HEK293T (cell line): ENCODE results near the gene ZNF792.

Source experiments
- CTCF ChIA-PET: fragments of 350-600 bp; formaldehyde crosslinking; extraction: SDS; loops from one replicate; lab custom pipeline; 2021; ENCODE audit warnings: antibody characterized with exemption, inconsistent platforms; lab: Yijun Ruan, JAX
- POLR2A ChIA-PET: fragments of 350-600 bp; formaldehyde crosslinking; extraction: SDS; loops from one replicate; lab custom pipeline; 2020; ENCODE audit warnings: antibody characterized with exemption, inconsistent platforms; lab: Yijun Ruan, JAX
- DNase-seq: peaks from one replicate; pipeline ENCODE4 v3.0.0; 2012; ENCODE audit warnings: mixed read lengths; ENCODE audit errors: extremely low spot score
- ARNT ChIP-seq: fragments of 450-650 bp; IDR thresholded peaks from 2 replicates; pipeline ENCODE4 v1.6.1; 2017; ENCODE audit warnings: mild to moderate bottlenecking
- BHLHE40 ChIP-seq: fragments of 450-650 bp; IDR thresholded peaks from 2 replicates; pipeline ENCODE4 v1.6.1; 2016; ENCODE audit warnings: mild to moderate bottlenecking, moderate library complexity, borderline replicate concordance
- CTBP1 ChIP-seq: fragments of 450-650 bp; IDR thresholded peaks from 2 replicates; pipeline ENCODE4 v1.6.1; 2016; ENCODE audit warnings: borderline replicate concordance
- ELF4 ChIP-seq: fragments of 450-650 bp; IDR thresholded peaks from 2 replicates; pipeline ENCODE4 v1.6.1; 2017; ENCODE audit warnings: antibody characterized with exemption
- FOXA1 ChIP-seq: fragments of 450-650 bp; IDR thresholded peaks from 2 replicates; pipeline ENCODE4 v1.6.1; 2016; ENCODE audit warnings: mild to moderate bottlenecking
- FOXK2 ChIP-seq: fragments of 450-650 bp; IDR thresholded peaks from 2 replicates; pipeline ENCODE4 v1.6.1; 2016; ENCODE audit warnings: mild to moderate bottlenecking
- FOXM1 ChIP-seq: fragments of 450-650 bp; IDR thresholded peaks from 2 replicates; pipeline ENCODE4 v1.6.1; 2017; ENCODE audit warnings: mild to moderate bottlenecking, borderline replicate concordance
- HDGF ChIP-seq: fragments of 450-650 bp; IDR thresholded peaks from 2 replicates; pipeline ENCODE4 v1.6.1; 2017; ENCODE audit warnings: antibody characterized with exemption, borderline replicate concordance
- L3MBTL2 ChIP-seq: fragments of 450-650 bp; conservative IDR thresholded peaks from 2 replicates; pipeline ENCODE4 v1.6.1; 2016; ENCODE audit warnings: mild to moderate bottlenecking
- LEF1 ChIP-seq: fragments of 450-650 bp; IDR thresholded peaks from 2 replicates; pipeline ENCODE4 v1.6.1; 2017; ENCODE audit warnings: mild to moderate bottlenecking, borderline replicate concordance
- NFRKB ChIP-seq: fragments of 450-650 bp; IDR thresholded peaks from 2 replicates; pipeline ENCODE4 v1.6.1; 2016; ENCODE audit warnings: mild to moderate bottlenecking, moderate library complexity
- SP1 ChIP-seq: fragments of 450-650 bp; IDR thresholded peaks from 2 replicates; pipeline ENCODE4 v1.6.1; 2017
- SUZ12 ChIP-seq: fragments of 450-650 bp; IDR thresholded peaks from 2 replicates; pipeline ENCODE4 v1.6.1; 2016; ENCODE audit warnings: mild to moderate bottlenecking
- TARDBP ChIP-seq: fragments of 450-650 bp; IDR thresholded peaks from 2 replicates; pipeline ENCODE4 v1.6.1; 2016
- ZNF384 ChIP-seq: fragments of 450-650 bp; IDR thresholded peaks from 2 replicates; pipeline ENCODE4 v1.6.1; 2016
- TF ChIP-seq, protein P1 (sequence below): fragments of 450-650 bp; IDR thresholded peaks from 2 replicates; pipeline ENCODE4 v1.6.1; 2016

ZNF792 gene

DNA sequence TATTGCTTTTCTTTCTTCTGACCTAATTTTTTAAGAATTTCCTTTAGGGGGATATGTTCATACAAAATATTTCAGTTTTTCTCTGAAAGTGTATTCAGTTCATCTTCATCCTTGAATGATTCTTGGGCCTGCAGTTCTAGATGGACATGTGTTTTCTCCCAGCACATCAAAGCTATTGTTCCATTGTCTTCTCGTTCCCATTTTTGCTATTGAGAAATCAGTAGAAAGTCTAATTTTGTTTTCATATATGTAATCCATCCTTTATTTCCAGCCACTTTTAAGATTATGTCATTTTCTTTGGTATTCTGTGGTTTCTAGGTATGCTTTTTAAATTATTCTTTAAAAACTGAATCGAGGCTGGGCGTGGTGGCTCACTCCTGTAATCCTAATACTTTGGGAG lies 20.3 kb upstream of the ZNF792 start:
- TF ChIP-seq SP1 = no peak
- TF ChIP-seq LEF1 = no peak
- no peak for TF ChIP-seq FOXK2
- TF ChIP-seq NFRKB = no peak
- TF ChIP-seq L3MBTL2 = no peak
- no peak for TF ChIP-seq HDGF
- TF ChIP-seq TARDBP = no peak
- no peak for TF ChIP-seq ELF4
- no peak for TF ChIP-seq ARNT
- TF ChIP-seq, protein P1, sequence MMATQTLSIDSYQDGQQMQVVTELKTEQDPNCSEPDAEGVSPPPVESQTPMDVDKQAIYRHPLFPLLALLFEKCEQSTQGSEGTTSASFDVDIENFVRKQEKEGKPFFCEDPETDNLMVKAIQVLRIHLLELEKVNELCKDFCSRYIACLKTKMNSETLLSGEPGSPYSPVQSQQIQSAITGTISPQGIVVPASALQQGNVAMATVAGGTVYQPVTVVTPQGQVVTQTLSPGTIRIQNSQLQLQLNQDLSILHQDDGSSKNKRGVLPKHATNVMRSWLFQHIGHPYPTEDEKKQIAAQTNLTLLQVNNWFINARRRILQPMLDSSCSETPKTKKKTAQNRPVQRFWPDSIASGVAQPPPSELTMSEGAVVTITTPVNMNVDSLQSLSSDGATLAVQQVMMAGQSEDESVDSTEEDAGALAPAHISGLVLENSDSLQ = no peak
- TF ChIP-seq FOXA1 = no peak
- TF ChIP-seq FOXM1 = no peak
- no peak for TF ChIP-seq ZNF384
- no peak for TF ChIP-seq SUZ12
- TF ChIP-seq CTBP1 = no peak
- TF ChIP-seq BHLHE40 = no peak
- ChIA-PET CTCF (no interaction called here), POLR2A (no interaction called here)
- DNase-seq = no peak

DNA sequence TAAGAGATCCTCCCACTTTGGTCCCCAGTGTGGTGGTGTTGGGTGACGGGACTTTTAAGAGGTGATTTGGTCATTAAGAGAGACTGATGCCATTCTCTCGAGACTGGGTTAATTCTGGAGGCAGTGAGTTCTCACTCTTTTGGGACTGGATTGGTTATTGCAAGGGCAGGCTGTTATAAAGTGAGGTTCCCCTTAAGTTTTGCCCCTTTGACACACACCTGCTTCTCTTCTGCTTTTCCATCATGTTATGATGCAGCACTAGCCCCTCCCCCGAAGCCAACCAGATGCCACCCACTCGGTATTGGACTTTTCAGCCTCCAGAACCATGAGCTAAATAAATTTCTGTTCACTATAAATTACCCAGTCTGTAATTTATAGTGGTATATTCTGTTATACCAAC lies 19.8 kb upstream of the ZNF792 start:
- ChIA-PET CTCF (no interaction called here), POLR2A (no interaction called here)
- TF ChIP-seq ZNF384 = no peak
- TF ChIP-seq HDGF = no peak
- TF ChIP-seq CTBP1 = no peak
- no peak for TF ChIP-seq L3MBTL2
- no peak for TF ChIP-seq ARNT
- TF ChIP-seq, protein P1 = no peak
- no peak for TF ChIP-seq FOXM1
- TF ChIP-seq BHLHE40 = no peak
- no peak for TF ChIP-seq NFRKB
- no peak for DNase-seq

DNA sequence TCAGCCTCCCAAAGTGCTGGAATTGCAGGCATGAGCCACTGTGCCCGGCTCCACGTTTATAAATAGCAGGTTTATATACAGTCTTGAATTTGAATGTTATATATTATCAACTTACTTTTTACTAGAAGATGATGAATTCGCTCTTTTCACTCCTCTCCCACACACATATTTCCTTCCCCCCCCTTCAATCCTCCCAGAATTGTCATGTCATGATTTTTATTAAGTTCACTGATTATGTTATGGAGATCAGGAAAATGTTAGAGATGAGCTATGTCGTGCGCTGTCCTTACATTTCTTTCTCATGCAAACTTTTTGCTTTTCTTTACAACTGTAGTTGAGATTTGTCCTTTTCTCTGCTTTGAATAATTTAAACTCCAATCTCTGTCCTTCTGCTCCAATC lies 18.2 kb upstream of the ZNF792 start:
- no peak for DNase-seq
- ChIA-PET POLR2A (no interaction called here), CTCF (interaction anchor here (0.7 kb wide), 1 partner anchor 90 kb away, joined by 3 read pairs; no protein-coding TSS in a partner anchor)
- no peak for TF ChIP-seq SUZ12
- TF ChIP-seq ARNT = no peak
- TF ChIP-seq LEF1 = no peak
- TF ChIP-seq CTBP1 = no peak
- no peak for TF ChIP-seq FOXM1
- no peak for TF ChIP-seq SP1
- no peak for TF ChIP-seq FOXK2

DNA sequence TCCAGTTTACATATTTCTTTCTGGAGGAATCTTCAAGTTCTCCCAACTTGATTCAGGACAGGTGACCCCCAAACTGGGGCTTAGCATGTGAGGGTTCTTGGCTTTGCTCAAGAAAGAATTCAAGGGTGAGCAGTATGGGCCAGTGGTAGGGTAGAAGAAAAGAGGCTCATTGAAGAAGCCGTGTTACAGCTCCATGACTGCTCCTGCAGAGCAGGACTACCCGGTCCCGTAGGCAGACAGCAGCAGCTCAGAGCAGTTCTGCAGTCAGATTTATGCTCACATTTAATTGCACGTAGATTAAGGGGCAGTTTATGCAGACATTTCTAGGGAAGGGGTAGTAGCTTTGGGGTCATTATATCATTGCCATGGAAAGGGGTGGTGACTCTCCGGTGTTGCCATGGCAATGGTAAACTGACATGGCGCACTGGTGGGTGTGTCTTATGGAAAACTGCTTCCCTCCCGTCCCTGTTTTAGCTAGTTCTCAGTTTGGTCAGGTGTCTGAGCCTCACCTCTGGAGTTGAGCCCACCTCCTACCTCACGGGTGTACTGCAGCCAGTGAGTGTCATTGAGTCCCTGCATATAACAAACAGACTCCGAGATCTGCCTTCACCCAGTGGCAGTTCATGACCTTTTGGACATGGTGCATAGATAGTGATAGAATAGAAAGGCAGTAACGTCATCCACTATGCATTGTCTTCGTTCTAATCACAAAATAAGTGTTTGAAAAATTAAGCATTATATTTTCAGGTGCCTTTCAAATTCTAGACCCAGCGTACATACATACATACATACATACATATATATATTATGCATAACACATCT lies 16.0 kb upstream of the ZNF792 start:
- CTCF ChIA-PET = interaction anchor here (0.6 kb wide), 1 partner anchor 9 kb away, joined by 5 read pairs; no protein-coding TSS in a partner anchor
- TF ChIP-seq TARDBP (no peak), SP1 (no peak), CTBP1 (no peak), ZNF384 (no peak)
- no peak for DNase-seq
- POLR2A ChIA-PET = no interaction called here

DNA sequence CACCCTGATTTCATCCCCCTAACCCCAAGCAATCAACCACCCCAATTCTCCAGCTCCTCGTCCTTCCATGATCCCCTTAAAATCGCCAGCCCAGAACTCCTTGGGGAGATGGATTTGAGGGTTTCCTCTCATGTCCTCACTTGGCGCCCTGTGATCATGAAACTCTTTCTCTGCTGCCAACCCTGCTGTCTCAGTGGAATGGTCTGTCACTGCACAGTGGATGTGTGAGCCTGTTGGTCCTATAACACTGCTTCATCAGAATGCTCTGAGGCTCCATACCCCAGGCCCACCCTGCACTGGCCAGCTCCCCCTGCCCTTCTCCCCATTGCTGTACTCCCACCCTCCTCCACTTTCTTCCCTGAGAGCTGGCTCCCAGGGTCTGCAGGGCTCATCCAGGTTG lies 12.6 kb upstream of the ZNF792 start:
- no peak for TF ChIP-seq FOXK2
- no peak for TF ChIP-seq ELF4
- no peak for TF ChIP-seq L3MBTL2
- TF ChIP-seq TARDBP = no peak
- no peak for TF ChIP-seq FOXA1
- no peak for TF ChIP-seq BHLHE40
- TF ChIP-seq SP1 = no peak
- TF ChIP-seq ARNT = no peak
- TF ChIP-seq, protein P1 = no peak
- TF ChIP-seq FOXM1 = no peak
- no peak for TF ChIP-seq HDGF
- no peak for TF ChIP-seq ZNF384
- no peak for TF ChIP-seq NFRKB
- no peak for TF ChIP-seq SUZ12
- TF ChIP-seq CTBP1 = no peak
- TF ChIP-seq LEF1 = no peak
- ChIA-PET POLR2A (no interaction called here), CTCF (no interaction called here)
- DNase-seq = no peak

DNA sequence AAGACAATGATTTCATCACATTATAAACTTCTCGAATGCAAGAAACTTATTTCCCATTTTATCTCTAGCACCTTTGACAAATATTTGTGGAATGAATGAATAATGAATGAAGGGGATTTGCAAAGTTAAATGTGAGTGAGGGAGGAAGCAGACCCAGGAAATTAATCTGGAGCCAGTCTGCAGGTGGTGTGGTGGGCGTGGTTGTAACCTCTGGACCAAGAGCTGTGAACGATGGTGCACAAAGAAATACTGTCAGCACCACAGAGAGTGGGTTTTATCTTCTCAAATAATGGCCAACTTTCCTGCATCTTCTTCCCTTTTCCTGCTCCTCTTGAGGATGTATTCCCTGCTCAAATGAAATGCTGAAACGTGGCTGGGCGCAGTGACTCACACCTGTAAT lies 11.0 kb upstream of the ZNF792 start:
- POLR2A ChIA-PET = no interaction called here

More for the DNA sequence above, 11.0 kb upstream of the ZNF792 start:
- CTCF ChIA-PET = no interaction called here
- no peak for DNase-seq
- no peak for TF ChIP-seq FOXA1
- no peak for TF ChIP-seq SP1
- no peak for TF ChIP-seq ZNF384
- TF ChIP-seq CTBP1 = no peak
- no peak for TF ChIP-seq LEF1
- no peak for TF ChIP-seq ELF4
- TF ChIP-seq TARDBP = no peak
- TF ChIP-seq BHLHE40 = no peak
- TF ChIP-seq, protein P1 = no peak
- TF ChIP-seq FOXK2 = no peak
- no peak for TF ChIP-seq NFRKB
- TF ChIP-seq FOXM1 = no peak
